Measurements from ENCODE around the gene TRIM47.
A peak's percentile ranks its signal among the peaks of the same experiment; 100 is the strongest.

GRCh38 chr17:75856062-75856756 is 22.2 kb downstream of the TRIM47 start:
- TF ChIP-seq CTCF (IDR thresholded peaks at IDR 0.05) = peak in 1 of 4 experiments; percentile 20
- no peak for TF ChIP-seq POLR2A (IDR thresholded peaks at IDR 0.05)
- no peak for TF ChIP-seq EP300 (IDR thresholded peaks at IDR 0.05)
- TF ChIP-seq POLR2AphosphoS5 (IDR thresholded peaks at IDR 0.05) = no peak
